Measurements from ENCODE around the gene FIGLA.

DNA sequence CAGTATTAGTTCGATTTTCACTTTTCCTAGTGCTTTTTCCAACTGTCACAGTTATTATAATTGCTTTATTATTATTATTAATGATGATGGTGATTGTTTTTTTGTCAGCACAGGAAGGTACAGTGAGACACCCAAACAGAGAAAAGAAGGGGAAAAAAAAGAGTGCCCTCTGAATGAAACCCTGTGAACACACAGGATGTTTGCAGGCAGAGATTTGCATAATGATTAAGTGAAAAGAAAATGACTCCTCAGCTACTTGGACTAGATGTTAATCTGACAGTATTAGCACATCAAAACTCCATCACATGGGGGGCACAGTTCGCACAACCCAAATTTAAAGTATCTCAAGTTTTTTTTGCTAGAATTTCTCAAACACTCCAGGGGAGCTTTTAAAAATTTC lies 55.4 kb downstream of the FIGLA start:
- TF ChIP-seq, protein P1, sequence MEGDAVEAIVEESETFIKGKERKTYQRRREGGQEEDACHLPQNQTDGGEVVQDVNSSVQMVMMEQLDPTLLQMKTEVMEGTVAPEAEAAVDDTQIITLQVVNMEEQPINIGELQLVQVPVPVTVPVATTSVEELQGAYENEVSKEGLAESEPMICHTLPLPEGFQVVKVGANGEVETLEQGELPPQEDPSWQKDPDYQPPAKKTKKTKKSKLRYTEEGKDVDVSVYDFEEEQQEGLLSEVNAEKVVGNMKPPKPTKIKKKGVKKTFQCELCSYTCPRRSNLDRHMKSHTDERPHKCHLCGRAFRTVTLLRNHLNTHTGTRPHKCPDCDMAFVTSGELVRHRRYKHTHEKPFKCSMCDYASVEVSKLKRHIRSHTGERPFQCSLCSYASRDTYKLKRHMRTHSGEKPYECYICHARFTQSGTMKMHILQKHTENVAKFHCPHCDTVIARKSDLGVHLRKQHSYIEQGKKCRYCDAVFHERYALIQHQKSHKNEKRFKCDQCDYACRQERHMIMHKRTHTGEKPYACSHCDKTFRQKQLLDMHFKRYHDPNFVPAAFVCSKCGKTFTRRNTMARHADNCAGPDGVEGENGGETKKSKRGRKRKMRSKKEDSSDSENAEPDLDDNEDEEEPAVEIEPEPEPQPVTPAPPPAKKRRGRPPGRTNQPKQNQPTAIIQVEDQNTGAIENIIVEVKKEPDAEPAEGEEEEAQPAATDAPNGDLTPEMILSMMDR (IDR thresholded peaks at IDR 0.05; ENCODE audit: low read depth, low read length): no peak
- no peak for TF ChIP-seq POLR2A (IDR thresholded peaks at IDR 0.05; ENCODE audit: extremely low read depth, insufficient read length)
